Thyroid gland (tissue), 4 donors: ENCODE measurements around the gene OSGIN1.

Experiments
- POLR2A ChIP-seq, 2 donors: fragments of 450-650 bp; IDR thresholded peaks; one replicate each; pipeline ENCODE4 v1.6.1; 2017; ENCODE audit warnings: antibody characterized with exemption in 2 of 2, mild to moderate bottlenecking in 2 of 2, moderate library complexity in 1 of 2
- TF ChIP-seq, protein P1 (sequence below), 6 experiments: fragments of 200-600 bp in 3 of 6; fragments of 450-650 bp in 3 of 6; sonication (generic) in 3 of 6; IDR thresholded peaks; one replicate each; pipeline ENCODE4 v1.5.1; 2016 to 2019; ENCODE audit warnings: antibody characterized with exemption in 6 of 6, mild to moderate bottlenecking in 2 of 6, inconsistent platforms in 1 of 6, moderate library complexity in 1 of 6

DNA sequence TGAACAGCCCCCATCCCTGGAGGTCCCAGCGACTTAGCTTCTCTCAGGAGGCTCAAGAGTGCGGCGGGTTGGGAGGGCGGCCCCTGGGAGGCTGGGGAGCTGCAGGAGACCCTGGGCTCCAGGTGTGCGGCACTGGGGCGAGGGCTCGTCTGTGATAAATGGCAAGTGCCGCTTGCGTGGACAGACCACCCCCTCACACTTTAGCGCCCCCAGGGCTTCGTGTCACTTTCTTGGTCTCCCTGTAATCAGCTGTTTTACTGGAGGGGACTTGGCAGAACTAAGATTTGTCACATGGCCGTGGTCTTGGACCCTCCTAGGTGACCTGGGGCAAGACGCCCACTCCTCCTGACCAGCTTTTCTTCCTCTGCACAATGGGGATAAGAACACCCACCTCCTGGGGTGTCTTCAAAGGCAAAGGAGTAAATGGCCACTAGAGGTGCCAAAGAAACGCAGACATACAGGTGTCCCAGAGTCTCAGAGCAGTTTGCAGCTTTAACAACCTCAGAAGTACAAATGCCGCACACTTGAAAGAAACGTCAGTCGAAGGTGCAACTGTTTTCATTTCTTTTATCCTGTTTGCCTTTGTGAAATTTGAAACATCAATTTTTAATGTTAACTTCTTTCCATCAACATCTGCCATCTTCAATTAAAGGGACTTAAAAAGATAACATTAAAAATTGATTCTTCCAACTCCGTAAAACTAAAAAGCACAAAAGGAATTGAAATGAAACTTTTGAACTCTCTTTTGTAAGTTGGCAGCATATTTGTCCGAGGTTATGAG, 946 bp downstream of the OSGIN1 start:
- TF ChIP-seq, protein P1, sequence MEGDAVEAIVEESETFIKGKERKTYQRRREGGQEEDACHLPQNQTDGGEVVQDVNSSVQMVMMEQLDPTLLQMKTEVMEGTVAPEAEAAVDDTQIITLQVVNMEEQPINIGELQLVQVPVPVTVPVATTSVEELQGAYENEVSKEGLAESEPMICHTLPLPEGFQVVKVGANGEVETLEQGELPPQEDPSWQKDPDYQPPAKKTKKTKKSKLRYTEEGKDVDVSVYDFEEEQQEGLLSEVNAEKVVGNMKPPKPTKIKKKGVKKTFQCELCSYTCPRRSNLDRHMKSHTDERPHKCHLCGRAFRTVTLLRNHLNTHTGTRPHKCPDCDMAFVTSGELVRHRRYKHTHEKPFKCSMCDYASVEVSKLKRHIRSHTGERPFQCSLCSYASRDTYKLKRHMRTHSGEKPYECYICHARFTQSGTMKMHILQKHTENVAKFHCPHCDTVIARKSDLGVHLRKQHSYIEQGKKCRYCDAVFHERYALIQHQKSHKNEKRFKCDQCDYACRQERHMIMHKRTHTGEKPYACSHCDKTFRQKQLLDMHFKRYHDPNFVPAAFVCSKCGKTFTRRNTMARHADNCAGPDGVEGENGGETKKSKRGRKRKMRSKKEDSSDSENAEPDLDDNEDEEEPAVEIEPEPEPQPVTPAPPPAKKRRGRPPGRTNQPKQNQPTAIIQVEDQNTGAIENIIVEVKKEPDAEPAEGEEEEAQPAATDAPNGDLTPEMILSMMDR (IDR thresholded peaks at IDR 0.05), result peak in 4 of 6 experiments; percentile 20 to 64 (median 43)
- no peak for TF ChIP-seq POLR2A (IDR thresholded peaks at IDR 0.05)
